HCT116 (cell line): ENCODE measurements around the gene ADGRB2. TPM values are rescaled to one million over a fixed set of nuclear protein-coding genes. Genes with fewer than 3 reads are reported as not detected.

Source experiments
- ATAC-seq: fragments of 200-7000 bp; cut with Tn5 transposase; 2 replicates; pipeline ENCODE4 v1.9.1; 2020; ENCODE audit warnings: mild to moderate bottlenecking, moderate library complexity
- BruUV-seq: library from RNA; stranded (reverse); fragments of 400-500 nt; replicated peaks from 2 replicates; lab custom pipeline; 2021; lab: Mats Ljungman, UMichigan
- CTCF ChIA-PET: fragments of 300-600 bp; sonication (Branson Sonifier 250); formaldehyde crosslinking; loops from one replicate; lab custom pipeline; 2021; ENCODE audit warnings: antibody characterized with exemption; lab: Charles Lee
- POLR2A ChIA-PET: fragments of 300-600, 350-600 bp; sonication (Branson Sonifier 250); formaldehyde crosslinking; loops from one replicate; lab custom pipeline; 2021; ENCODE audit warnings: antibody characterized with exemption; lab: Charles Lee
- RAD21 ChIA-PET, 2 experiments: fragments of 300-600 bp; sonication (Branson Sonifier 250); formaldehyde crosslinking; loops; one replicate each; lab custom pipeline; 2023; ENCODE audit warnings: low total read pairs in 2 of 2; ENCODE audit not compliant: uncharacterized antibody in 2 of 2, unreplicated experiment in 2 of 2, low non-redundant PET in 1 of 2; lab: Charles Lee
- DNase-seq: peaks from one replicate; pipeline ENCODE4 v3.0.0-alpha.2; 2010; ENCODE audit warnings: low read depth, low spot score
- H2AFZ ChIP-seq: fragments of 200-600 bp; shearing (Covaris generic), sonication (generic); 2 replicates; pipeline ENCODE4 v1.6.1; 2017; ENCODE audit warnings: low read depth, mixed run types, mixed read lengths, antibody characterized with exemption, low read length; ENCODE audit not compliant: poor library complexity, severe bottlenecking
- H3K27ac ChIP-seq: 2 replicates; pipeline ENCODE4 v1.5.1; 2012; ENCODE audit warnings: low read depth, low read length
- H3K27me3 ChIP-seq: fragments of 200-600 bp; sonication (generic); 2 replicates; pipeline ENCODE4 v1.6.1; 2016; ENCODE audit warnings: mixed run types, low read length, mixed read lengths; ENCODE audit not compliant: insufficient read depth
- H3K36me3 ChIP-seq, 2 experiments: fragments of 200-500 bp in 1 of 2; fragments of 200-600 bp in 1 of 2; sonication (Bioruptor generic) in 1 of 2; sonication (generic) in 1 of 2; 2 replicates each; pipeline versions ENCODE4 v1.5.1 to v1.6.1; 2014 to 2016; ENCODE audit warnings: low read length in 2 of 2, inconsistent platforms in 1 of 2, mixed read lengths in 1 of 2, mixed run types in 1 of 2; ENCODE audit not compliant: insufficient read depth in 2 of 2, control insufficient read depth in 1 of 2
- H3K4me1 ChIP-seq, 2 experiments: fragments of 200-600 bp in 1 of 2; sonication (generic) in 1 of 2; 2 replicates each; pipeline versions ENCODE4 v1.5.1 to v1.6.1; 2012 to 2017; ENCODE audit warnings: low read length in 2 of 2, inconsistent platforms in 1 of 2, mild to moderate bottlenecking in 1 of 2, mixed read lengths in 1 of 2, mixed run types in 1 of 2, moderate library complexity in 1 of 2; ENCODE audit not compliant: insufficient read depth in 2 of 2, control insufficient read depth in 1 of 2
- H3K4me2 ChIP-seq: fragments of 200-600 bp; sonication (generic); 2 replicates; pipeline ENCODE4 v1.6.1; 2017; ENCODE audit warnings: mixed run types, low read length, mixed read lengths
- H3K4me3 ChIP-seq, 2 experiments: fragments of 200-600 bp in 1 of 2; sonication (generic) in 1 of 2; replicated peaks in 1 of 2; 2 replicates each; pipeline ENCODE4 v1.5.1; 2011 to 2016; ENCODE audit warnings: low read length in 2 of 2, control low read depth in 1 of 2, low read depth in 1 of 2, mild to moderate bottlenecking in 1 of 2, mixed read lengths in 1 of 2, mixed run types in 1 of 2
- H3K79me2 ChIP-seq: fragments of 200-600 bp; sonication (generic); 2 replicates; pipeline ENCODE4 v1.6.1; 2017; ENCODE audit warnings: mild to moderate bottlenecking, mixed run types, low read length, moderate library complexity, mixed read lengths; ENCODE audit not compliant: insufficient read depth
- H3K9ac ChIP-seq: fragments of 200-600 bp; sonication (generic); 2 replicates; pipeline ENCODE4 v1.6.1; 2016; ENCODE audit warnings: low read length, mixed read lengths
- H3K9me2 ChIP-seq: fragments of 200-600 bp; sonication (generic), shearing (Covaris generic); 2 replicates; pipeline ENCODE4 v1.6.1; 2017; ENCODE audit warnings: mixed run types, mild to moderate bottlenecking, moderate library complexity; ENCODE audit not compliant: insufficient read depth
- H3K9me3 ChIP-seq, 2 experiments: fragments of 200-500 bp in 1 of 2; fragments of 200-600 bp in 1 of 2; sonication (Bioruptor generic) in 1 of 2; sonication (generic) in 1 of 2; 2 replicates each; pipeline ENCODE4 v1.6.1; 2014 to 2017; ENCODE audit warnings: low read length in 2 of 2, mixed read lengths in 2 of 2, inconsistent platforms in 1 of 2, low read depth in 1 of 2, mild to moderate bottlenecking in 1 of 2, mixed run types in 1 of 2, moderate library complexity in 1 of 2; ENCODE audit not compliant: control insufficient read depth in 1 of 2, insufficient read depth in 1 of 2
- H4K20me1 ChIP-seq: fragments of 200-600 bp; sonication (generic), shearing (Covaris generic); 2 replicates; pipeline ENCODE4 v1.6.1; 2017; ENCODE audit warnings: mixed run types, mild to moderate bottlenecking, moderate library complexity; ENCODE audit not compliant: insufficient read depth
- CBX3 ChIP-seq: IDR thresholded peaks from 2 replicates; pipeline ENCODE4 v1.6.1; 2012; ENCODE audit warnings: low read depth
- ELF1 ChIP-seq: IDR thresholded peaks from 2 replicates; pipeline ENCODE4 v1.6.1; 2012; ENCODE audit warnings: low read depth, borderline replicate concordance
- EZH2 ChIP-seq: fragments of 200-600 bp; sonication (generic); IDR thresholded peaks from 2 replicates; pipeline ENCODE4 v1.6.1; 2017; ENCODE audit warnings: antibody characterized with exemption, mixed run types
- EZH2phosphoT487 ChIP-seq: fragments of 200-600 bp; IDR thresholded peaks from 2 replicates; pipeline ENCODE4 v1.6.1; 2018; ENCODE audit warnings: antibody characterized with exemption, borderline replicate concordance
- FOSL1 ChIP-seq: IDR thresholded peaks from 2 replicates; pipeline ENCODE4 v1.6.1; 2012; ENCODE audit warnings: low read depth
- JUND ChIP-seq: IDR thresholded peaks from 2 replicates; pipeline ENCODE4 v1.6.1; 2012
- POLR2A ChIP-seq: IDR thresholded peaks from 2 replicates; pipeline ENCODE4 v1.7.0; 2011; ENCODE audit warnings: borderline replicate concordance; ENCODE audit not compliant: insufficient read depth, insufficient read length; ENCODE audit errors: extremely low read depth
- POLR2AphosphoS5 ChIP-seq: IDR thresholded peaks from 2 replicates; pipeline ENCODE4 v1.6.1; 2011; ENCODE audit warnings: mild to moderate bottlenecking, low read depth, low read length, moderate library complexity
- RAD21 ChIP-seq: IDR thresholded peaks from 2 replicates; pipeline ENCODE4 v1.6.1; 2012; ENCODE audit warnings: low read depth, mild to moderate bottlenecking
- SIN3A ChIP-seq: IDR thresholded peaks from 2 replicates; pipeline ENCODE4 v1.6.1; 2012; ENCODE audit warnings: low read depth
- SP1 ChIP-seq: IDR thresholded peaks from 2 replicates; pipeline ENCODE4 v1.6.1; 2012; ENCODE audit warnings: low read depth
- SRF ChIP-seq: IDR thresholded peaks from 2 replicates; pipeline ENCODE4 v1.6.1; 2012; ENCODE audit warnings: low read depth
- TCF7L2 ChIP-seq: IDR thresholded peaks from 2 replicates; pipeline ENCODE4 v1.7.0; 2011; ENCODE audit warnings: borderline replicate concordance, inconsistent platforms; ENCODE audit not compliant: insufficient read depth, insufficient read length; ENCODE audit errors: extremely low read depth
- YY1 ChIP-seq: IDR thresholded peaks from 2 replicates; pipeline ENCODE4 v1.6.1; 2011; ENCODE audit warnings: low read length, low read depth, moderate library complexity, mild to moderate bottlenecking; ENCODE audit not compliant: insufficient replicate concordance; ENCODE audit errors: extremely low read depth
- ZFX ChIP-seq: fragments of 450-650 bp; IDR thresholded peaks from 2 replicates; pipeline ENCODE4 v1.6.1; 2017
- ZNF274 ChIP-seq: fragments of 200-500 bp; sonication (Bioruptor generic); IDR thresholded peaks from 2 replicates; pipeline ENCODE4 v1.6.1; 2014; ENCODE audit warnings: mild to moderate bottlenecking, low read depth, low read length, inconsistent platforms
- intact Hi-C: fragments of 100-400 bp; cut with micrococcal nuclease; formaldehyde crosslinking; loops from 2 replicates; pipeline ENCODE4 v1.10.0; 2022
- total RNA-seq: library from RNA; stranded (reverse); gene quantifications from one replicate; pipeline ENCODE4 v1.2.1, GENCODE V29; 2021; ENCODE audit not compliant: unreplicated experiment
- TF ChIP-seq, protein P1 (sequence below): IDR thresholded peaks from 2 replicates; pipeline ENCODE4 v1.6.1; 2012
- TF ChIP-seq, protein P2 (sequence below), 3 experiments: fragments of 200-600 bp in 1 of 3; sonication (generic) in 1 of 3; IDR thresholded peaks in 2 of 3; conservative IDR thresholded peaks in 1 of 3; 2 replicates each; pipeline ENCODE4 v1.5.1; 2012 to 2017; ENCODE audit warnings: low read depth in 2 of 3, low read length in 2 of 3, antibody characterized with exemption in 1 of 3, borderline replicate concordance in 1 of 3, control low read depth in 1 of 3, mild to moderate bottlenecking in 1 of 3, mixed read lengths in 1 of 3, mixed run types in 1 of 3, moderate library complexity in 1 of 3; ENCODE audit not compliant: insufficient read depth in 1 of 3
- TF ChIP-seq, protein P3 (sequence below): IDR thresholded peaks from 2 replicates; pipeline ENCODE4 v1.6.1; 2011; ENCODE audit warnings: mild to moderate bottlenecking, low read length, moderate library complexity; ENCODE audit not compliant: insufficient replicate concordance; ENCODE audit errors: extremely low read depth
- TF ChIP-seq, protein P4 (sequence below): IDR thresholded peaks from 2 replicates; pipeline ENCODE4 v1.6.1; 2012; ENCODE audit warnings: low read depth

The ADGRB2 gene
- total RNA-seq, 1 experiment from 2014 or later, result 10.1 TPM

DNA sequence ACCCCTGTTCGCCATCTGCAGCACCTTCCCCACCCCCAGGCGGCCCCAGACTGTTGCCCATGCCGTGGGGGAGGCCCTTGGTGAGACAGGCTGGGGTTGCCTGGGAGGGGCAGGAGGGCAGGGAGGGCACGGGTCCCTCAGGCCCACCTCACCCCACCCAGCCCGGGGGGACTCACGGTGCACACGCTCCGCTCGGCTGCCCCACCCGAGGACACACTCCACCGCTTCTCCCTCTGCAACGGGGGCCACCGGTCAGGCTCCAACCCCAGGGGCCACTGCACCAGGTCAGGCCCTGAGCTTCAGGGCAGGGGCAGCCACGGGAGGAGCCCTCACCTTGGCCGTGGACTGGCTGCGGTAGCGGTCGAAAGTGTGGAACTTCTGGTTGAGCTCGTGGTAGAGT is 36.3 kb downstream of the ADGRB2 start:
- intact Hi-C loops, result no loop called here
- Histone ChIP-seq H3K4me2 (no peak overlapping the region), H2AFZ (no peak overlapping the region), H3K36me3 (no peaks in the 10 kb centered on the region; a peak in 1 of 4 replicates), H4K20me1 (no peaks in the 10 kb centered on the region), H3K9ac (no peak overlapping the region), H3K4me3 (no peak overlapping the region), H3K4me1 (no peaks in the 10 kb centered on the region; a peak in 1 of 4 replicates), H3K27me3 (no peaks in the 10 kb centered on the region), H3K79me2 (no peaks in the 10 kb centered on the region), H3K9me2 (no peaks in the 10 kb centered on the region), H3K9me3 (no peaks in the 10 kb centered on the region), H3K27ac (no peak overlapping the region)
- no peak for DNase-seq
- RAD21 ChIA-PET, result no interaction called here
- CTCF ChIA-PET, result no interaction called here
- ATAC-seq, result no peak
- TF ChIP-seq, protein P1, sequence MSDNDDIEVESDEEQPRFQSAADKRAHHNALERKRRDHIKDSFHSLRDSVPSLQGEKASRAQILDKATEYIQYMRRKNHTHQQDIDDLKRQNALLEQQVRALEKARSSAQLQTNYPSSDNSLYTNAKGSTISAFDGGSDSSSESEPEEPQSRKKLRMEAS, result no peak
- TF ChIP-seq SIN3A, result no peak
- no peak for TF ChIP-seq SRF
- no peak for TF ChIP-seq EZH2phosphoT487
- TF ChIP-seq TCF7L2, result no peak
- TF ChIP-seq FOSL1, result no peak
- no peak for TF ChIP-seq SP1
- TF ChIP-seq POLR2AphosphoS5, result no peak
- TF ChIP-seq YY1, result no peak
- TF ChIP-seq JUND, result no peak
- no peak for TF ChIP-seq ZNF274
- no peak for TF ChIP-seq RAD21
- TF ChIP-seq, protein P2, sequence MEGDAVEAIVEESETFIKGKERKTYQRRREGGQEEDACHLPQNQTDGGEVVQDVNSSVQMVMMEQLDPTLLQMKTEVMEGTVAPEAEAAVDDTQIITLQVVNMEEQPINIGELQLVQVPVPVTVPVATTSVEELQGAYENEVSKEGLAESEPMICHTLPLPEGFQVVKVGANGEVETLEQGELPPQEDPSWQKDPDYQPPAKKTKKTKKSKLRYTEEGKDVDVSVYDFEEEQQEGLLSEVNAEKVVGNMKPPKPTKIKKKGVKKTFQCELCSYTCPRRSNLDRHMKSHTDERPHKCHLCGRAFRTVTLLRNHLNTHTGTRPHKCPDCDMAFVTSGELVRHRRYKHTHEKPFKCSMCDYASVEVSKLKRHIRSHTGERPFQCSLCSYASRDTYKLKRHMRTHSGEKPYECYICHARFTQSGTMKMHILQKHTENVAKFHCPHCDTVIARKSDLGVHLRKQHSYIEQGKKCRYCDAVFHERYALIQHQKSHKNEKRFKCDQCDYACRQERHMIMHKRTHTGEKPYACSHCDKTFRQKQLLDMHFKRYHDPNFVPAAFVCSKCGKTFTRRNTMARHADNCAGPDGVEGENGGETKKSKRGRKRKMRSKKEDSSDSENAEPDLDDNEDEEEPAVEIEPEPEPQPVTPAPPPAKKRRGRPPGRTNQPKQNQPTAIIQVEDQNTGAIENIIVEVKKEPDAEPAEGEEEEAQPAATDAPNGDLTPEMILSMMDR (IDR thresholded peaks at IDR 0.05 in 2 of 3, conservative IDR thresholded peaks at IDR 0.05 in 1 of 3; ENCODE audit: borderline replicate concordance in 1 of 3, insufficient read depth in 1 of 3, low read depth in 2 of 3, low read length in 2 of 3), result no peak
- no peak for TF ChIP-seq CBX3
- TF ChIP-seq, protein P3, sequence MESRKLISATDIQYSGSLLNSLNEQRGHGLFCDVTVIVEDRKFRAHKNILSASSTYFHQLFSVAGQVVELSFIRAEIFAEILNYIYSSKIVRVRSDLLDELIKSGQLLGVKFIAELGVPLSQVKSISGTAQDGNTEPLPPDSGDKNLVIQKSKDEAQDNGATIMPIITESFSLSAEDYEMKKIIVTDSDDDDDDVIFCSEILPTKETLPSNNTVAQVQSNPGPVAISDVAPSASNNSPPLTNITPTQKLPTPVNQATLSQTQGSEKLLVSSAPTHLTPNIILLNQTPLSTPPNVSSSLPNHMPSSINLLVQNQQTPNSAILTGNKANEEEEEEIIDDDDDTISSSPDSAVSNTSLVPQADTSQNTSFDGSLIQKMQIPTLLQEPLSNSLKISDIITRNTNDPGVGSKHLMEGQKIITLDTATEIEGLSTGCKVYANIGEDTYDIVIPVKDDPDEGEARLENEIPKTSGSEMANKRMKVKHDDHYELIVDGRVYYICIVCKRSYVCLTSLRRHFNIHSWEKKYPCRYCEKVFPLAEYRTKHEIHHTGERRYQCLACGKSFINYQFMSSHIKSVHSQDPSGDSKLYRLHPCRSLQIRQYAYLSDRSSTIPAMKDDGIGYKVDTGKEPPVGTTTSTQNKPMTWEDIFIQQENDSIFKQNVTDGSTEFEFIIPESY, result no peak
- TF ChIP-seq ELF1, result no peak
- TF ChIP-seq EZH2, result no peak
- no peak for TF ChIP-seq ZFX
- TF ChIP-seq, protein P4, sequence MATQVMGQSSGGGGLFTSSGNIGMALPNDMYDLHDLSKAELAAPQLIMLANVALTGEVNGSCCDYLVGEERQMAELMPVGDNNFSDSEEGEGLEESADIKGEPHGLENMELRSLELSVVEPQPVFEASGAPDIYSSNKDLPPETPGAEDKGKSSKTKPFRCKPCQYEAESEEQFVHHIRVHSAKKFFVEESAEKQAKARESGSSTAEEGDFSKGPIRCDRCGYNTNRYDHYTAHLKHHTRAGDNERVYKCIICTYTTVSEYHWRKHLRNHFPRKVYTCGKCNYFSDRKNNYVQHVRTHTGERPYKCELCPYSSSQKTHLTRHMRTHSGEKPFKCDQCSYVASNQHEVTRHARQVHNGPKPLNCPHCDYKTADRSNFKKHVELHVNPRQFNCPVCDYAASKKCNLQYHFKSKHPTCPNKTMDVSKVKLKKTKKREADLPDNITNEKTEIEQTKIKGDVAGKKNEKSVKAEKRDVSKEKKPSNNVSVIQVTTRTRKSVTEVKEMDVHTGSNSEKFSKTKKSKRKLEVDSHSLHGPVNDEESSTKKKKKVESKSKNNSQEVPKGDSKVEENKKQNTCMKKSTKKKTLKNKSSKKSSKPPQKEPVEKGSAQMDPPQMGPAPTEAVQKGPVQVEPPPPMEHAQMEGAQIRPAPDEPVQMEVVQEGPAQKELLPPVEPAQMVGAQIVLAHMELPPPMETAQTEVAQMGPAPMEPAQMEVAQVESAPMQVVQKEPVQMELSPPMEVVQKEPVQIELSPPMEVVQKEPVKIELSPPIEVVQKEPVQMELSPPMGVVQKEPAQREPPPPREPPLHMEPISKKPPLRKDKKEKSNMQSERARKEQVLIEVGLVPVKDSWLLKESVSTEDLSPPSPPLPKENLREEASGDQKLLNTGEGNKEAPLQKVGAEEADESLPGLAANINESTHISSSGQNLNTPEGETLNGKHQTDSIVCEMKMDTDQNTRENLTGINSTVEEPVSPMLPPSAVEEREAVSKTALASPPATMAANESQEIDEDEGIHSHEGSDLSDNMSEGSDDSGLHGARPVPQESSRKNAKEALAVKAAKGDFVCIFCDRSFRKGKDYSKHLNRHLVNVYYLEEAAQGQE, result no peak
- no peak for TF ChIP-seq POLR2A
- POLR2A ChIA-PET, result no interaction called here
- BruUV-seq, result no TSS peak
